Measurements from ENCODE around the gene PAXIP1.

Gene PAXIP1

DNA sequence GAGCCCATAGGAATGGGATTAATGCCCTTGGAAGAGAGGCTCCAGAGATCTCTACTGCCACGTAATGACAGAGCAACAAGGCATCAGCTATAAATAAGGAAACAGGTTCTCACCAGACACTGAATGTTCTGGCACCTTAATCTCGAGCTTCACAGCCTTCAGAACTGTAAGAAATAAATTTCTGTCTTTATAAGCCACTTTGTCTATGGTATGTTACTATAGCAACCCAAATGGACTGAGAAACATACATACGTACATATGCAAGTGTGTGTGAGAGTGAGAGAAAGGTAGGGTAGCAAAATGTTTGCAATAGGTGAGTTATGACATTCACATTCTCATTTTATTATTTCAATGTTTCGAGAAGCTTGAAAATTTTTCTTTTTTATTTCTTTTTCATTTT lies 45.1 kb upstream of the PAXIP1 start:
- H3K27ac ChIP-seq (ENCODE audit: extremely low read depth, low read depth, low read length), result no peak overlapping the region
- H3K9me3 ChIP-seq (ENCODE audit: control insufficient read depth, insufficient read depth, low read depth, low read length), result no peaks in the 10 kb centered on the region
- TF ChIP-seq ZNF211 (tag by site-specific recombination; IDR thresholded peaks at IDR 0.05; ENCODE audit: low read depth), result no peak
- no peak for TF ChIP-seq ZNF19 (tag by site-specific recombination; IDR thresholded peaks at IDR 0.05; ENCODE audit: low read depth)
- TF ChIP-seq ZNF114 (tag by site-specific recombination; IDR thresholded peaks at IDR 0.05), result no peak
- TF ChIP-seq, protein P1, sequence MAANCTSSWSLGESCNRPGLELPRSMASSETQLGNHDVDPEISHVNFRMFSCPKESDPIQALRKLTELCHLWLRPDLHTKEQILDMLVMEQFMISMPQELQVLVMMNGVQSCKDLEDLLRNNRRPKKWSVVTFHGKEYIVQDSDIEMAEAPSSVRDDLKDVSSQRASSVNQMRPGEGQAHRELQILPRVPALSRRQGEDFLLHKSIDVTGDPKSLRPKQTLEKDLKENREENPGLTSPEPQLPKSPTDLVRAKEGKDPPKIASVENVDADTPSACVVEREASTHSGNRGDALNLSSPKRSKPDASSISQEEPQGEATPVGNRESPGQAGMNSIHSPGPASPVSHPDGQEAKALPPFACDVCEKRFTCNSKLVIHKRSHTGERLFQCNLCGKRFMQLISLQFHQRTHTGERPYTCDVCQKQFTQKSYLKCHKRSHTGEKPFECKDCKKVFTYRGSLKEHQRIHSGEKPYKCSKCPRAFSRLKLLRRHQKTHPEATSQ (tag by site-specific recombination; IDR thresholded peaks at IDR 0.05), result no peak
- no peak for TF ChIP-seq GLI4 (tag by site-specific recombination; IDR thresholded peaks at IDR 0.05)
- no peak for TF ChIP-seq OVOL3 (tag by site-specific recombination; IDR thresholded peaks at IDR 0.05)
- no peak for TF ChIP-seq ZNF596 (tag by site-specific recombination; IDR thresholded peaks at IDR 0.05)
- TF ChIP-seq MEIS1 (CRISPR knock-in tag; IDR thresholded peaks at IDR 0.05; ENCODE audit: borderline replicate concordance), result no peak
- TF ChIP-seq, protein P2, sequence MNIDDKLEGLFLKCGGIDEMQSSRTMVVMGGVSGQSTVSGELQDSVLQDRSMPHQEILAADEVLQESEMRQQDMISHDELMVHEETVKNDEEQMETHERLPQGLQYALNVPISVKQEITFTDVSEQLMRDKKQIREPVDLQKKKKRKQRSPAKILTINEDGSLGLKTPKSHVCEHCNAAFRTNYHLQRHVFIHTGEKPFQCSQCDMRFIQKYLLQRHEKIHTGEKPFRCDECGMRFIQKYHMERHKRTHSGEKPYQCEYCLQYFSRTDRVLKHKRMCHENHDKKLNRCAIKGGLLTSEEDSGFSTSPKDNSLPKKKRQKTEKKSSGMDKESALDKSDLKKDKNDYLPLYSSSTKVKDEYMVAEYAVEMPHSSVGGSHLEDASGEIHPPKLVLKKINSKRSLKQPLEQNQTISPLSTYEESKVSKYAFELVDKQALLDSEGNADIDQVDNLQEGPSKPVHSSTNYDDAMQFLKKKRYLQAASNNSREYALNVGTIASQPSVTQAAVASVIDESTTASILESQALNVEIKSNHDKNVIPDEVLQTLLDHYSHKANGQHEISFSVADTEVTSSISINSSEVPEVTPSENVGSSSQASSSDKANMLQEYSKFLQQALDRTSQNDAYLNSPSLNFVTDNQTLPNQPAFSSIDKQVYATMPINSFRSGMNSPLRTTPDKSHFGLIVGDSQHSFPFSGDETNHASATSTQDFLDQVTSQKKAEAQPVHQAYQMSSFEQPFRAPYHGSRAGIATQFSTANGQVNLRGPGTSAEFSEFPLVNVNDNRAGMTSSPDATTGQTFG (tag by site-specific recombination; IDR thresholded peaks at IDR 0.05; ENCODE audit: borderline replicate concordance), result no peak
- TF ChIP-seq, protein P3, sequence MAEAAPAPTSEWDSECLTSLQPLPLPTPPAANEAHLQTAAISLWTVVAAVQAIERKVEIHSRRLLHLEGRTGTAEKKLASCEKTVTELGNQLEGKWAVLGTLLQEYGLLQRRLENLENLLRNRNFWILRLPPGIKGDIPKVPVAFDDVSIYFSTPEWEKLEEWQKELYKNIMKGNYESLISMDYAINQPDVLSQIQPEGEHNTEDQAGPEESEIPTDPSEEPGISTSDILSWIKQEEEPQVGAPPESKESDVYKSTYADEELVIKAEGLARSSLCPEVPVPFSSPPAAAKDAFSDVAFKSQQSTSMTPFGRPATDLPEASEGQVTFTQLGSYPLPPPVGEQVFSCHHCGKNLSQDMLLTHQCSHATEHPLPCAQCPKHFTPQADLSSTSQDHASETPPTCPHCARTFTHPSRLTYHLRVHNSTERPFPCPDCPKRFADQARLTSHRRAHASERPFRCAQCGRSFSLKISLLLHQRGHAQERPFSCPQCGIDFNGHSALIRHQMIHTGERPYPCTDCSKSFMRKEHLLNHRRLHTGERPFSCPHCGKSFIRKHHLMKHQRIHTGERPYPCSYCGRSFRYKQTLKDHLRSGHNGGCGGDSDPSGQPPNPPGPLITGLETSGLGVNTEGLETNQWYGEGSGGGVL (tag by site-specific recombination; IDR thresholded peaks at IDR 0.05), result no peak
- no peak for TF ChIP-seq ZNF654 (tag by site-specific recombination; IDR thresholded peaks at IDR 0.05; ENCODE audit: low read depth)
- TF ChIP-seq ZNF701 (tag by site-specific recombination; IDR thresholded peaks at IDR 0.05), result no peak
- TF ChIP-seq ZNF610 (tag by site-specific recombination; IDR thresholded peaks at IDR 0.05; ENCODE audit: borderline replicate concordance), result no peak
- no peak for TF ChIP-seq ZNF530 (tag by site-specific recombination; IDR thresholded peaks at IDR 0.05; ENCODE audit: low read depth)
- TF ChIP-seq ZSCAN23 (tag by site-specific recombination; IDR thresholded peaks at IDR 0.05), result no peak
- TF ChIP-seq ZNF221 (tag by site-specific recombination; IDR thresholded peaks at IDR 0.05; ENCODE audit: borderline replicate concordance), result no peak
- TF ChIP-seq ZNF707 (tag by site-specific recombination; IDR thresholded peaks at IDR 0.05), result no peak
- TF ChIP-seq GLIS2 (tag by site-specific recombination; IDR thresholded peaks at IDR 0.05), result no peak
- POLR2A ChIA-PET, result no interaction called here
- H3K36me3 ChIP-seq (ENCODE audit: control insufficient read depth in 2 of 2, insufficient read depth in 1 of 2, low read length in 2 of 2), result no peaks in the 10 kb centered on the region
- CTCF ChIA-PET, result no interaction called here
- H3K4me3 ChIP-seq (ENCODE audit: low read depth, low read length), result no peak overlapping the region
- H3K4me1 ChIP-seq (ENCODE audit: control insufficient read depth, insufficient read depth, low read length), result no peaks in the 10 kb centered on the region

DNA sequence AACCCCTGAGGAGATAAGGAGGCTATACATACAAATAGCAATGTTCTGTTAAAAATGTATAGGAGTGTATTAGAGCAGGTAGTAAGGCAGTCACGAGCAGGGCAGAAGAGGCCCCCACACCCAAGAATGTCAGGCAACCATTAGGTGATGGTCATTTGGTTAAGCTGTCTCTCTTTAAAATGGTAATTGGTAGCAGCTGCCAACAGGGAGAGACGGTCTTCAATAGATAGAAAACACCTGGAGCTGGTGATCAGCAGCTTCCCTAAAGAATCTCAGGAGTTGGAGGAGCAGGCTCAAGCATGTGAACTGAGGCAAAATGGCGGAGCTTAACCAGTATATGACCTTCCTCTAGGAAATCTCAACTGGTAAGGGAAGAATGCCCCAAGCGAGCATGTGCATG lies 40.8 kb upstream of the PAXIP1 start:
- Histone ChIP-seq H3K4me3 (ENCODE audit: low read depth, low read length) (no peak overlapping the region), H3K9me3 (ENCODE audit: control insufficient read depth, insufficient read depth, low read depth, low read length) (no peaks in the 10 kb centered on the region), H3K4me1 (ENCODE audit: control insufficient read depth, insufficient read depth, low read length) (no peaks in the 10 kb centered on the region), H3K27ac (ENCODE audit: extremely low read depth, low read depth, low read length) (no peak overlapping the region), H3K36me3 (ENCODE audit: control insufficient read depth in 2 of 2, insufficient read depth in 1 of 2, low read length in 2 of 2) (no peaks in the 10 kb centered on the region)
- POLR2A ChIA-PET, result no interaction called here
- CTCF ChIA-PET, result interaction anchor here (1.0 kb wide), 1 partner anchor 147 kb away, joined by 4 read pairs; no protein-coding TSS in a partner anchor
- TF ChIP-seq TCF7L2 (IDR thresholded peaks at IDR 0.05; ENCODE audit: borderline replicate concordance, low read depth, low read length) (no peak), ZNF621 (tag by site-specific recombination; IDR thresholded peaks at IDR 0.05) (no peak), ZFP41 (tag by site-specific recombination; IDR thresholded peaks at IDR 0.05; ENCODE audit: borderline replicate concordance) (no peak), ZNF274 (IDR thresholded peaks at IDR 0.05; ENCODE audit: low read length) (no peak), ZNF274 (tag by site-specific recombination; IDR thresholded peaks at IDR 0.05; ENCODE audit: borderline replicate concordance) (no peak), SP7 (tag by site-specific recombination; IDR thresholded peaks at IDR 0.05) (no peak), ZFP37 (tag by site-specific recombination; IDR thresholded peaks at IDR 0.05) (no peak), ZNF202 (tag by site-specific recombination; IDR thresholded peaks at IDR 0.05; ENCODE audit: borderline replicate concordance) (no peak)
- TF ChIP-seq, protein P4, sequence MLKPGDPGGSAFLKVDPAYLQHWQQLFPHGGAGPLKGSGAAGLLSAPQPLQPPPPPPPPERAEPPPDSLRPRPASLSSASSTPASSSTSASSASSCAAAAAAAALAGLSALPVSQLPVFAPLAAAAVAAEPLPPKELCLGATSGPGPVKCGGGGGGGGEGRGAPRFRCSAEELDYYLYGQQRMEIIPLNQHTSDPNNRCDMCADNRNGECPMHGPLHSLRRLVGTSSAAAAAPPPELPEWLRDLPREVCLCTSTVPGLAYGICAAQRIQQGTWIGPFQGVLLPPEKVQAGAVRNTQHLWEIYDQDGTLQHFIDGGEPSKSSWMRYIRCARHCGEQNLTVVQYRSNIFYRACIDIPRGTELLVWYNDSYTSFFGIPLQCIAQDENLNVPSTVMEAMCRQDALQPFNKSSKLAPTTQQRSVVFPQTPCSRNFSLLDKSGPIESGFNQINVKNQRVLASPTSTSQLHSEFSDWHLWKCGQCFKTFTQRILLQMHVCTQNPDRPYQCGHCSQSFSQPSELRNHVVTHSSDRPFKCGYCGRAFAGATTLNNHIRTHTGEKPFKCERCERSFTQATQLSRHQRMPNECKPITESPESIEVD (tag by site-specific recombination; IDR thresholded peaks at IDR 0.05), result no peak
- TF ChIP-seq, protein P5, sequence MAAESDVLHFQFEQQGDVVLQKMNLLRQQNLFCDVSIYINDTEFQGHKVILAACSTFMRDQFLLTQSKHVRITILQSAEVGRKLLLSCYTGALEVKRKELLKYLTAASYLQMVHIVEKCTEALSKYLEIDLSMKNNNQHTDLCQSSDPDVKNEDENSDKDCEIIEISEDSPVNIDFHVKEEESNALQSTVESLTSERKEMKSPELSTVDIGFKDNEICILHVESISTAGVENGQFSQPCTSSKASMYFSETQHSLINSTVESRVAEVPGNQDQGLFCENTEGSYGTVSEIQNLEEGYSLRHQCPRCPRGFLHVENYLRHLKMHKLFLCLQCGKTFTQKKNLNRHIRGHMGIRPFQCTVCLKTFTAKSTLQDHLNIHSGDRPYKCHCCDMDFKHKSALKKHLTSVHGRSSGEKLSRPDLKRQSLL (tag by site-specific recombination; IDR thresholded peaks at IDR 0.05), result no peak
